Gastrocnemius medialis (tissue), 4 donors: Measurements from ENCODE around the gene MAB21L2.

Experiments
- POLR2A ChIP-seq, 2 donors: fragments of 450-650 bp; IDR thresholded peaks; one replicate each; pipeline ENCODE4 v1.6.1; 2017; ENCODE audit warnings: antibody characterized with exemption in 2 of 2, mild to moderate bottlenecking in 2 of 2, moderate library complexity in 2 of 2
- TF ChIP-seq, protein P1 (sequence below), 5 experiments: fragments of 450-650 bp in 3 of 5; fragments of 200-600 bp in 2 of 5; sonication (generic) in 2 of 5; IDR thresholded peaks in 4 of 5; conservative IDR thresholded peaks in 1 of 5; 1 replicate in 4 of 5; 2 replicates in 1 of 5; pipeline ENCODE4 v1.5.1; 2016 to 2019; ENCODE audit warnings: antibody characterized with exemption in 5 of 5, mild to moderate bottlenecking in 3 of 5, moderate library complexity in 3 of 5

DNA sequence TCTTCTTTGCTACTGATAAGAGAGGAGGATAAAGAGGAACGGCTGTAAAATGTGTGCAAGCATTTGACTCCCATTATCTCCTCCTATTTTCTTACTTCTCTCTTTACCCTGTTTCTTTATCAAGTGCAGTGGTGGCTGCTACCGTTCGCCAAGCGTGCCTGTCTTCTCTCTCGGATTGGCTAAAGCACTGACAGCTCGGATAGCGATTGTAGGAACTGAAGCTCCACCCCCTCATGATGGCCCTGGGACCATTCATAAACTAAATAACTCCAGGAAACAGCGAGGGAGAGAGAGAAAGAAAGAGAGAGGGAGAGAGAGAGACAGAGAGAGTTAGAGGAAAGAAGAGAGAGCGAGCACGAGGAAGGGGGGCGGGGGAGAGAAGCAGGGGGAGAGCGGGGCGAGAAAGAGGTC lies 305 bp upstream of the MAB21L2 start:
- TF ChIP-seq, protein P1, sequence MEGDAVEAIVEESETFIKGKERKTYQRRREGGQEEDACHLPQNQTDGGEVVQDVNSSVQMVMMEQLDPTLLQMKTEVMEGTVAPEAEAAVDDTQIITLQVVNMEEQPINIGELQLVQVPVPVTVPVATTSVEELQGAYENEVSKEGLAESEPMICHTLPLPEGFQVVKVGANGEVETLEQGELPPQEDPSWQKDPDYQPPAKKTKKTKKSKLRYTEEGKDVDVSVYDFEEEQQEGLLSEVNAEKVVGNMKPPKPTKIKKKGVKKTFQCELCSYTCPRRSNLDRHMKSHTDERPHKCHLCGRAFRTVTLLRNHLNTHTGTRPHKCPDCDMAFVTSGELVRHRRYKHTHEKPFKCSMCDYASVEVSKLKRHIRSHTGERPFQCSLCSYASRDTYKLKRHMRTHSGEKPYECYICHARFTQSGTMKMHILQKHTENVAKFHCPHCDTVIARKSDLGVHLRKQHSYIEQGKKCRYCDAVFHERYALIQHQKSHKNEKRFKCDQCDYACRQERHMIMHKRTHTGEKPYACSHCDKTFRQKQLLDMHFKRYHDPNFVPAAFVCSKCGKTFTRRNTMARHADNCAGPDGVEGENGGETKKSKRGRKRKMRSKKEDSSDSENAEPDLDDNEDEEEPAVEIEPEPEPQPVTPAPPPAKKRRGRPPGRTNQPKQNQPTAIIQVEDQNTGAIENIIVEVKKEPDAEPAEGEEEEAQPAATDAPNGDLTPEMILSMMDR (IDR thresholded peaks at IDR 0.05 in 4 of 5, conservative IDR thresholded peaks at IDR 0.05 in 1 of 5) = no peak
- no peak for TF ChIP-seq POLR2A (IDR thresholded peaks at IDR 0.05)
